HepG2 (cell line): ENCODE results near the gene SMIM1. TPM values are rescaled to one million over a fixed set of nuclear protein-coding genes. Genes with fewer than 3 reads are reported as not detected.

Experiments
- CEBPB ChIP-seq: IDR thresholded peaks from 2 replicates; pipeline ENCODE4 v1.6.1; 2011; ENCODE audit warnings: low read depth, low read length, improper control_type of control experiment, borderline replicate concordance
- HNRNPK ChIP-seq: fragments of 200-400 bp; formaldehyde crosslinking; IDR thresholded peaks from 2 replicates; pipeline ENCODE4 v1.6.1; 2018; ENCODE audit warnings: low read length, low read depth, moderate library complexity, mild to moderate bottlenecking; ENCODE audit not compliant: poor library complexity, severe bottlenecking
- MAFG ChIP-seq: sonication (generic); formaldehyde crosslinking; IDR thresholded peaks from 2 replicates; pipeline ENCODE4 v1.5.1; 2020; ENCODE audit warnings: mild to moderate bottlenecking, missing genetic modification reagents
- SIN3B ChIP-seq: fragments of 150-350 bp; IDR thresholded peaks from 2 replicates; pipeline ENCODE4 v1.6.1; 2014; ENCODE audit warnings: low read length
- TFE3 ChIP-seq: IDR thresholded peaks from 2 replicates; pipeline ENCODE4 v1.6.1; 2016
- THAP7 ChIP-seq: sonication (generic); formaldehyde crosslinking; IDR thresholded peaks from 2 replicates; pipeline ENCODE4 v1.8.1; 2023; ENCODE audit warnings: mild to moderate bottlenecking, missing genetic modification reagents
- THYN1 ChIP-seq: sonication (generic); formaldehyde crosslinking; IDR thresholded peaks from 2 replicates; pipeline ENCODE4 v1.8.1; 2023; ENCODE audit warnings: low read depth, mild to moderate bottlenecking, moderate library complexity, missing genetic modification reagents, borderline replicate concordance
- ZNF142 ChIP-seq: sonication (generic); formaldehyde crosslinking; IDR thresholded peaks from 2 replicates; pipeline ENCODE4 v1.4.0; 2020; ENCODE audit warnings: missing genetic modification reagents
- ZNF432 ChIP-seq: sonication (generic); formaldehyde crosslinking; IDR thresholded peaks from 2 replicates; pipeline ENCODE4 v1.5.0; 2020; ENCODE audit warnings: missing genetic modification reagents, mild to moderate bottlenecking, borderline replicate concordance
- ZSCAN12 ChIP-seq: sonication (generic); formaldehyde crosslinking; IDR thresholded peaks from 2 replicates; pipeline ENCODE4 v1.9.0; 2021; ENCODE audit warnings: mild to moderate bottlenecking, missing genetic modification reagents
- polyA plus RNA-seq, 8 experiments: library from polyadenylated mRNA; depleted of rRNA in 3 of 8; stranded (reverse) in 7 of 8; unstranded in 1 of 8; fragments of >200 nt; fragmentation: Illumina TruSeq in 4 of 8; extraction: Trizol in 4 of 8; gene quantifications; 2 replicates each; pipeline versions ENCODE4 v1.2.1 to v1.2.3, GENCODE V29; 2011 to 2016; ENCODE audit warnings: low read depth in 4 of 8, missing spikeins in 1 of 8, mixed read lengths in 1 of 8; ENCODE audit not compliant: insufficient read depth in 1 of 8
- total RNA-seq, 5 experiments: library from RNA; depleted of rRNA; stranded (reverse); fragments of >200 nt; fragmentation: Illumina TruSeq; extraction: Trizol; gene quantifications; 2 replicates each; pipeline ENCODE4 v1.2.3, GENCODE V29; 2016; ENCODE audit warnings: low read depth in 1 of 5
- TF ChIP-seq, protein P1 (sequence below): sonication (generic); formaldehyde crosslinking; IDR thresholded peaks from 2 replicates; pipeline ENCODE4 v1.5.1; 2020; ENCODE audit warnings: mild to moderate bottlenecking, missing genetic modification reagents, moderate library complexity

The SMIM1 gene
- total and polyA plus RNA-seq, 2 of the 13 experiments (the other 11 are each of a cell fraction or from before 2014, with no cell fraction given) = 12.4 to 56.3 TPM

GRCh38 chr1:3785045-3785444 lies 12.5 kb downstream of the SMIM1 start (continued):
- TF ChIP-seq ZNF432 (CRISPR knock-in tag) (no peak), TFE3 (no peak), THYN1 (no peak), SIN3B (no peak), MAFG (CRISPR knock-in tag) (no peak), HNRNPK (no peak), ZNF142 (no peak), ZSCAN12 (no peak), THAP7 (0 out of 2 replicates have a peak, but pooled peaks have one; percentile 45), CEBPB (no peak)
- TF ChIP-seq, protein P1, sequence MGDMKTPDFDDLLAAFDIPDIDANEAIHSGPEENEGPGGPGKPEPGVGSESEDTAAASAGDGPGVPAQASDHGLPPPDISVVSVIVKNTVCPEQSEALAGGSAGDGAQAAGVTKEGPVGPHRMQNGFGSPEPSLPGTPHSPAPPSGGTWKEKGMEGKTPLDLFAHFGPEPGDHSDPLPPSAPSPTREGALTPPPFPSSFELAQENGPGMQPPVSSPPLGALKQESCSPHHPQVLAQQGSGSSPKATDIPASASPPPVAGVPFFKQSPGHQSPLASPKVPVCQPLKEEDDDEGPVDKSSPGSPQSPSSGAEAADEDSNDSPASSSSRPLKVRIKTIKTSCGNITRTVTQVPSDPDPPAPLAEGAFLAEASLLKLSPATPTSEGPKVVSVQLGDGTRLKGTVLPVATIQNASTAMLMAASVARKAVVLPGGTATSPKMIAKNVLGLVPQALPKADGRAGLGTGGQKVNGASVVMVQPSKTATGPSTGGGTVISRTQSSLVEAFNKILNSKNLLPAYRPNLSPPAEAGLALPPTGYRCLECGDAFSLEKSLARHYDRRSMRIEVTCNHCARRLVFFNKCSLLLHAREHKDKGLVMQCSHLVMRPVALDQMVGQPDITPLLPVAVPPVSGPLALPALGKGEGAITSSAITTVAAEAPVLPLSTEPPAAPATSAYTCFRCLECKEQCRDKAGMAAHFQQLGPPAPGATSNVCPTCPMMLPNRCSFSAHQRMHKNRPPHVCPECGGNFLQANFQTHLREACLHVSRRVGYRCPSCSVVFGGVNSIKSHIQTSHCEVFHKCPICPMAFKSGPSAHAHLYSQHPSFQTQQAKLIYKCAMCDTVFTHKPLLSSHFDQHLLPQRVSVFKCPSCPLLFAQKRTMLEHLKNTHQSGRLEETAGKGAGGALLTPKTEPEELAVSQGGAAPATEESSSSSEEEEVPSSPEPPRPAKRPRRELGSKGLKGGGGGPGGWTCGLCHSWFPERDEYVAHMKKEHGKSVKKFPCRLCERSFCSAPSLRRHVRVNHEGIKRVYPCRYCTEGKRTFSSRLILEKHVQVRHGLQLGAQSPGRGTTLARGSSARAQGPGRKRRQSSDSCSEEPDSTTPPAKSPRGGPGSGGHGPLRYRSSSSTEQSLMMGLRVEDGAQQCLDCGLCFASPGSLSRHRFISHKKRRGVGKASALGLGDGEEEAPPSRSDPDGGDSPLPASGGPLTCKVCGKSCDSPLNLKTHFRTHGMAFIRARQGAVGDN (CRISPR knock-in tag) = peak; percentile 74
